ENCODE measurements around the gene TLCD2.
"Not testable (repeated sequence)": the region's sequence is repeated elsewhere in the genome, so short reads cannot be mapped to it uniquely, and the experiment has no call there.

The TLCD2 gene

DNA sequence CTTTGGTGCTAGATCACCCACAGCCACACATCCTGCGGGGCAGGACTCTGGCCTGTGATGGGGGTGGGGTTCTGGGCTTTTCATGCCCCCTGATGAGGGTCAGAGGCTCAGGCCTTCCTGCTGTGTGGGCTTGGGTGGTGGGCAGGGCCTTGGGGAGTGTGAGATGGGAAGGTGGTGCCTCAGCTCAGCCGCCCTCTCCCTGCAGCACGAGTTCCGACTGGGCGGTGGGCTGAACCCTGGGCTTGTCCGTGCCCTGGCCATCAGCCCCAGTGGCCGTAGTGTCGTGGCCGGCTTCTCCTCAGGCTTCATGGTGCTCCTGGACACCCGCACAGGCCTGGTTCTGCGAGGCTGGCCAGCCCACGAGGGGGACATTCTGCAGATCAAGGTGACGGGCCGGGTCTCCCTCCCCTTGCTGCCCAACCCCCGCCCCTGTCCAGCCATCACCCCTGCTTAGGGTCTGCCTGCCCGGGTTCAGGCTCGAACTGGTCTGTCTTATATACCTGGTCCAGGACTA lies 25.7 kb upstream of the TLCD2 start:
- DNase-seq (ENCODE audit: low read depth), result no peak

DNA sequence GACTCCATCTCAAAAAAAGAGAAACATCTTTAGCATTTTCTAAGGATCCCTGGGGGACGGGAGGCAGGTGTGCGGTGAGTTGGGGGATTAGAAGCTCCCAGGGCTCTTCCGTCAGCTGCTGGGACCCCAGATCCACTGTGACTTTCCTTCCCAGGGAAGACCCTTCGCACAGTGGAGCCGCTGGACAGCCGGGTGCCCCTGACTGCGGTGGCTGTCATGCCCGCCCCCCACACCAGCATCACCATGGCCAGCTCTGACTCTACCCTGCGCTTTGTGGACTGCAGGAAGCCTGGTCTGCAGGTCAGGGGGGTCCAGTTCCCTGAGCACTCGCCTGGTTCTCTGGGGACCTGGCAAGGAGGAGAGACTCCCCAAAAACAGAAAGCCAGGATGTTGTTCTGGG lies 25.2 kb upstream of the TLCD2 start:
- DNase-seq (ENCODE audit: low read depth), result no peak

DNA sequence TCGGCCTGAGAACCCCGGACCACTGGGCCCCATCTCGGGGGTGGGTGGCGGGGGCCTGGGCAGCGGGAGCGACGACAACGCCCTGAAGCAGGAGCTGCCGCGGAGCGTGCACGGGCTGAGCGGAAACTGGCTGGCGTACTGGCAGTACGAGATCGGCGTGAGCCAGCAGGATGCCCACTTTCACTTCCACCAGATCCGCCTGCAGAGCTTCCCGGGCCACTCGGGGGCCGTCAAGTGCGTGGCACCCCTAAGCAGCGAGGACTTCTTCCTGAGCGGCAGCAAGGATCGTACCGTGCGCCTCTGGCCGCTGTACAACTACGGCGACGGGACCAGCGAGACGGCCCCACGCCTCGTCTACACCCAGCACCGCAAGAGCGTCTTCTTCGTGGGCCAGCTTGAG lies 23.6 kb upstream of the TLCD2 start:
- no peak for DNase-seq (ENCODE audit: low read depth)

DNA sequence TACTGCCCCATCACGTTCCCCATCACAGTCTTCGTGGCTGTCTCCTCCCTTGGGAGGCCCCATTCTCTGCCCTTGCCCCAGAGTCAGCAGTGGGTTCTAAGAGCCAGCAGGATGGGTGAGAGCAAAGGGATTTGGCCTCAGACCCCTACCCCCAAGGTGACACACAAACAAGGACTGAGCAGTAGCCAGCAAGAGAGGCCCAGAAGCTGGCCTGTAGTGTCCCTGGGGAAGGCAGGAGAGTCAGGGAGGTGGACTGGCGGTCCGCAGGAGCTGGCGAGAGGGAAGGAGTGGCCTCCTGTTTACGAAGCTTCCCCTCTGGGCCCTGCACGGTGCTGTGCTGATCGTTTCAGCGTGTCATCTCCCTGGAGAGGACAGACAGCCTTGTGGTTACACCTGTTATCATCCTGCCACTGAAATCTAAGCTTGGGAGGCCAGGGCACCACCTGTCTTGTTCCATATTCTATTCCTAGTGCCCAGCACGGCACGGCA lies 22.7 kb upstream of the TLCD2 start:
- no peak for DNase-seq (ENCODE audit: low read depth)

DNA sequence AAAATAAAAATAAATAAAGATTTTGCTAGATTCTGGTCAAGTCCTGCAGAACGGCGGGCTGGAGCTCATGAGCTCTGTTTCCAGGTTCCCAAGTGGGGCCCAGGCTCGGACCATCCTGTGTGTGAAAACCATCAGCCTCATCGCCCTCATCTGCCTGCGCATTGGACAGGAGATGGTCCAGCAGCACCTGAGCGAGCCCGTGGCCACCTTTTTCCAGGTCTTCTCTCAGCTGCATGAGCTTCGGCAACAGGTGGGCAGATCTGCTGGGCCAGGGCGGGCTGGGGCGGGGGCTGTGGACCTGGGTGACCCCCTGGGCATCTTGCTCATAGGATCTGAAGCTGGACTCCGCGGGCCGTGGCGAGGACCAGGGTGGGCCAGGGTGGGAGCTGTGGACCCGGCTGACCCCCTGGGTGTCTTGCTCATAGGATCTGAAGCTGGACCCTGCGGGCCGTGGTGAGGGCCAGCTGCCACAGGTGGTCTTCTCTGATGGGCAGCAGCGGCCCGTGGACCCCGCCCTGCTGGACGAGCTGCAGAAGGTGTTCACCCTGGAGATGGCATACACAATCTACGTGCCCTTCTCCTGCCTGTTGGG lies 22.2 kb upstream of the TLCD2 start:
- no peak for DNase-seq (ENCODE audit: low read depth)

DNA sequence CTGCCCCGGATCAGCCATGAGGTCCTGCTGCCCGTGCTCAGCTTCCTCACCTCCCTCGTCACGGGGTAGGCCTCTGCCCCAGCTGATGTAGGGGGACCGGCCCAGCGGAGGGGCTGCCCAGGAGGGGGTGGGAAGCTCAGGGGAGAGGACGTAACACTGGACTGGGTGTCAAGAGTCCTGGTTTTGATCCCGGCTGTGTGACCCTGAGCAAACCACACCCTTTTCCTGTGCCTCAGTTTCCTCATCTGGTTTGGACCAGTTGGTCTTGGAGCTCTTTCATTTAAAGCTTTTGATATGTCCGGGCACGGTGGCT lies 21.0 kb upstream of the TLCD2 start:
- no peak for DNase-seq (ENCODE audit: low read depth)

DNA sequence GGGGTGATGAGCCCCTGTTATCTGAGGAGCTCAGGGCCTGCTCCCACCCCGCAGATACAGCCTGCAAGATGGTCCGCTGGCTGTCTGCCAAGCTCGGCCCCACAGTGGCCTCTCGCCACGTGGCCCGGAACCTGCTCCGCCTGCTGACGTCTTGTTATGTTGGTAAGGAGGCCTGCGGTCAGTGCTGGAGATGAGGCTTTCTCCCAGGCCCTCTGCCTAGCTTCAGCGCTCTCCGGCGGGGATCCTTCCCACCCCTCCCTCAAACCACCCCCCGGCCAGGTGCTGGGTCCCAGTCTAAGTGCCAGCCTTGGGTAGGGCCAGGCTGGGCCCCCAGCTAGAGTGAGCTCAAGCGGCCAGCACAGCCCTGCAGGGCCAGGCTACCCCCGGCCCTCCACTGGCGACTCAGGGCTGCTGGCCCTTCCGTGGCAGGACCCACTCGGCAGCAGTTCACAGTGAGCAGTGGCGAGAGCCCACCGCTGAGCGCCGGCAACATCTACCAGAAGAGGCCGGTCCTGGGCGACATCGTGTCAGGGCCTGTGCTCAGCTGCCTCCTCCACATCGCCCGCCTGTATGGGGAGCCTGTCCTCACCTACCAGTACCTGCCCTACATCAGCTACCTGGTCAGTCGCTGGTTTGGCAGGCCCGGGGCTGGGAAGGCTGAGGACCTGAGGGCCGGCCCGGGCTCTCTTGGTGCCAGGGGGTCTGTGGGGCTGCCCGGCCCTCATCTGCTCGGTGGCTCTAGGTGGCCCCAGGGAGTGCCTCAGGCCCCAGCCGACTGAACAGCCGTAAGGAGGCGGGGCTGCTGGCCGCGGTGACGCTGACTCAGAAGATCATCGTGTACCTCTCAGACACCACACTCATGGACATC lies 20.4 kb upstream of the TLCD2 start:
- DNase-seq (ENCODE audit: low read depth), result no peak

DNA sequence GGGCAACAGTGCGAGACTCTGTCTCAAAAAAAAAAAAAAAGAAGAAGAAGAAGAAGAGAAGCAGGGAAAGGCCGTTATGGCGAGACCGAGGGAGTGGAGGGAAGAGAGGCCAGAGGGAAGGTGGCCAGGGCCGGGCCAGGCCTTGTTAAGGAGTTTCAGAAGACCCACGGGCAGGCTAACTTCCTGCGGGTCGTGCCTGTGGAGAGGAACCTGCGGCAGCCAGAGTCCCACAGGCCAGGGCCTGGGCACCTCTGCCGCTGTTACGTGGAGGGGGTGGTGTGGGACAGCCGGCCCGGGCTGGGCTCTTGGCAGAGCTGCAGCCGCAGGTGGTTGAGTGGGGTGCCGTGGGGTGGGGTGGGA lies 19.8 kb upstream of the TLCD2 start:
- DNase-seq (ENCODE audit: low read depth), result no peak

DNA sequence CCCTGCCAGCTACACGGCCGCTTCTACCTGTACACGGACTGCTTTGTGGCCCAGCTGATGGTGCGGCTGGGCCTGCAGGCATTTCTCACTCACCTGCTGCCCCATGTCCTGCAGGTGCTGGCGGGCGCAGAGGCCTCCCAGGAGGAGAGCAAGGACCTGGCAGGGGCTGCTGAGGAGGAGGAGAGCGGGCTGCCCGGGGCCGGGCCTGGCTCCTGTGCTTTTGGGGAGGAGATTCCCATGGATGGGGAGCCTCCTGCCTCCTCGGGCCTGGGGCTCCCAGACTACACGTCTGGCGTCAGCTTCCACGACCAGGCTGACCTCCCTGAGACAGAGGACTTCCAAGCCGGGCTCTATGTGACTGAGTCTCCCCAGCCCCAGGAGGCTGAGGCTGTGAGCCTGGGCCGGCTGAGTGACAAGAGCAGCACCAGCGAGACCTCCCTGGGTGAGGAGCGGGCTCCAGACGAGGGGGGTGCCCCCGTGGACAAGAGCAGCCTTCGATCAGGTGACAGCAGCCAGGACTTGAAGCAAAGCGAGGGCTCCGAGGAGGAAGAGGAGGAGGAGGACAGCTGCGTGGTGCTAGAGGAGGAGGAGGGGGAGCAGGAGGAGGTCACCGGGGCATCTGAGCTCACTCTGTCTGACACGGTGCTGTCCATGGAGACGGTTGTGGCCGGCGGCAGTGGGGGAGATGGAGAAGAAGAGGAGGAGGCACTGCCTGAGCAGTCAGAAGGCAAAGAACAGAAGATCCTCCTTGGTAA lies 17.9 kb upstream of the TLCD2 start:
- no peak for DNase-seq (ENCODE audit: low read depth)

DNA sequence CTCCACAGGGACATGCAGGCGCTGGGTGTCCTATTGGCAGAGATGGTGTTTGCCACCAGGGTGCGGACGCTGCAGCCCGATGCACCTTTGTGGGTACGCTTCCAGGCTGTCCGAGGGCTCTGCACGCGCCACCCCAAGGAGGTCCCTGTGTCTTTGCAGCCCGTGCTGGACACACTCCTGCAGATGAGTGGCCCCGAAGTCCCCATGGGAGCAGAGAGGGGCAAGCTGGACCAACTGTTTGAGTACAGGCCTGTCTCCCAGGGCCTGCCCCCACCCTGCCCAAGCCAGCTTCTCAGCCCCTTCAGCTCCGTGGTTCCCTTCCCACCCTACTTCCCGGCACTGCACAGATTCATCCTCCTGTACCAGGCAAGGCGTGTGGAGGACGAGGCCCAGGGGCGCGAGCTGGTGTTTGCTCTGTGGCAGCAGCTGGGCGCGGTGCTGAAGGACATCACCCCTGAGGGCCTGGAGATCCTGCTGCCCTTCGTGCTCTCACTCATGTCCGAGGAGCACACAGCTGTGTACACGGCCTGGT lies 17.1 kb upstream of the TLCD2 start:
- DNase-seq (ENCODE audit: low read depth), result no peak

DNA sequence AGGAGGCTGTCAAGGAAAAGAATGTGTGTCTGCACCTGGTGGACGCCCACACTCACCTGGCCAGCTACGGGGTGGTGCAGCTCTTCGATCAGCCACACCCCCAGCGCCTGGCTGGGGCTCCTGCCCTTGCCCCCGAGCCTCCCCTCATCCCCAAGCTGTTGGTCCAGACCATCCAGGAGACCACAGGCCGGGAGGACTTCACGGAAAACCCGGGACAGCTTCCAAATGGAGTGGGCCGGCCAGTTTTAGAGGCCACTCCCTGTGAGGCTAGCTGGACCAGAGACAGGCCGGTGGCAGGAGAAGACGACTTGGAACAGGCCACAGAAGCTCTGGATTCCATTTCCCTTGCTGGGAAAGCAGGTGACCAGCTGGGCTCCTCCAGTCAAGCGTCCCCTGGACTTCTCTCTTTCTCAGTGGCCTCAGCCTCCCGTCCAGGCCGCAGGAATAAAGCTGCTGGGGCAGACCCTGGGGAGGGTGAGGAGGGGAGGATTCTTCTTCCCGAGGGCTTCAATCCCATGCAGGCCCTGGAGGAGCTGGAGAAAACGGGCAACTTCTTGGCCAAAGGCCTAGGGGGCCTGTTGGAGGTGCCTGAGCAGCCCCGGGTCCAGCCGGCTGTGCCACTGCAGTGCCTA lies 16.6 kb upstream of the TLCD2 start:
- no peak for DNase-seq (ENCODE audit: low read depth)

DNA sequence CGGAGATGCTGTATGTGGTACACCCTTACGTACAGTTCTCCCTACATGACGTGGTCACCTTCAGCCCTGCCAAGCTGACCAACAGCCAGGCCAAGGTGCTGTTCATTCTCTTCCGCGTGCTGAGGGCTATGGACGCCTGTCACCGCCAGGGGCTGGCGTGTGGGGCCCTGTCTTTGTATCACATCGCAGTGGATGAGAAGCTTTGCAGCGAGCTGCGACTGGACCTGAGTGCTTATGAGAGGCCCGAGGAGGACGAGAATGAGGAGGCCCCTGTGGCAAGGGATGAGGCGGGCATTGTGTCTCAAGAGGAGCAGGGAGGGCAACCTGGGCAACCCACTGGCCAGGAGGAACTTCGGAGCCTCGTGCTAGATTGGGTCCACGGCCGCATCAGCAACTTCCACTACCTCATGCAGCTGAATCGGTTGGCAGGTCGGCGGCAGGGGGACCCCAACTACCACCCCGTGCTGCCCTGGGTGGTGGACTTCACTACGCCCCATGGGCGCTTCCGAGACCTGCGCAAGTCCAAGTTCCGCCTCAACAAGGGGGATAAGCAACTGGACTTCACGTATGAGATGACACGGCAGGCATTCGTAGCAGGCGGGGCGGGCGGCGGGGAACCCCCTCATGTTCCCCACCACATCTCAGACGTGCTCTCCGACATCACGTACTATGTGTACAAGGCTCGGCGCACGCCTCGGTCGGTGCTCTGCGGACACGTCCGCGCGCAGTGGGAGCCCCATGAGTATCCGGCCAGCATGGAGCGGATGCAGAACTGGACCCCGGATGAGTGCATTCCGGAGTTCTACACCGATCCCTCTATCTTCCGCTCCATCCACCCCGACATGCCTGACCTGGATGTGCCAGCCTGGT lies 15.7 kb upstream of the TLCD2 start:
- no peak for DNase-seq (ENCODE audit: low read depth)

DNA sequence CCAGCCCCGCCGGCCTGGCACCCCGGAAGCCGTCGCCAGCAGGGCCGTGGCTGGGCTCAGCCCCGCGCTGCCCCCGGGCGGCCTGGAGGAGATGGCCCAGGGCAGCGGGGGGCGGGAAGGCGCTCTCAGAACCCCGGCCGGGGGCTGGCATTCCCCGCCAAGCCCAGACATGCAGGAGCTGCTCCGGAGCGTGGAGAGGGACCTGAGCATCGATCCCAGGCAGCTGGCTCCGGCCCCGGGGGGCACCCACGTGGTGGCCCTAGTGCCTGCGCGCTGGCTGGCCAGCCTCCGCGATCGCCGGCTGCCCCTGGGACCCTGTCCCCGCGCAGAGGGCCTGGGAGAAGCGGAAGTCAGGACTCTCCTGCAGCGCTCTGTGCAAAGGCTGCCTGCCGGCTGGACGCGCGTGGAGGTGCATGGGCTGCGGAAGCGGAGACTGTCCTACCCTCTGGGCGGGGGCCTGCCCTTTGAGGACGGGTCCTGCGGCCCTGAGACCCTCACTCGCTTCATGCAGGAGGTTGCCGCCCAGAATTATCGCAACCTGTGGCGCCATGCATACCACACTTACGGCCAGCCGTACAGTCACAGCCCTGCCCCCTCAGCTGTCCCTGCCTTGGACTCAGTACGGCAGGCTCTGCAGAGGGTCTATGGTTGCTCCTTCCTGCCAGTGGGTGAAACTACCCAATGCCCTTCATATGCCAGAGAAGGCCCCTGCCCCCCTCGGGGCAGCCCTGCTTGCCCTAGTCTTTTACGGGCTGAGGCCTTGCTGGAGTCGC lies 14.9 kb upstream of the TLCD2 start:
- DNase-seq (ENCODE audit: low read depth), result no peak

DNA sequence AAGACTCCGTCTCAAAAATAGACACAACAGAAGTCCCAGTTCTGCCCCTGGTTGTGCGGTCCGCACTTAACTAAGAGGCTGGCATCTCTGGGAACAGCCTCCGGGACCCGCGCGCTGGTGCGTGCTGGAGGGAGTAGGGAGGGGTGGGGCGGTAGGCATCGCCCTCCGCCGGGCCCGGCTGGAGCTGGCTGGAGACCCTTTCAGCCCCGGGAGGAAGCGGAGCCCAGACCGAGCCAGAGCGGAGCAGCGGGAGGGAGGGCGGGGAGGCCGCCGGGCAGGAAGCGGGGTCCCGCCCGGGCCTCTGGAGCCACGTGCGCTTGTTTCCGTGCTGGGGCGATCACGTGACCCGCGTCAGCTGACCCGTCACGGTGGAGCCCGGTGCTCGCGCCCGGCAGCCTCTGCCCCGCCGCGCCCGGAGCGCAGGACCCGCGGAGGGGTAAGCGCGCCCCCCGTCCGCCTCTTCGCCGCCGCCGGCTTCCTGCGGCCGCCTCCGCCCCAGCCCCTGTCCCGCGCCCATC lies 14.2 kb upstream of the TLCD2 start, which contains the start of gene WDR81:
Gene WDR81, plus strand, starts transcription at position 354 of the 518 bp plus-strand sequence. CDS start 256 bp downstream, outside the sequence.
- DNase-seq (ENCODE audit: low read depth), result peak; percentile 87

DNA sequence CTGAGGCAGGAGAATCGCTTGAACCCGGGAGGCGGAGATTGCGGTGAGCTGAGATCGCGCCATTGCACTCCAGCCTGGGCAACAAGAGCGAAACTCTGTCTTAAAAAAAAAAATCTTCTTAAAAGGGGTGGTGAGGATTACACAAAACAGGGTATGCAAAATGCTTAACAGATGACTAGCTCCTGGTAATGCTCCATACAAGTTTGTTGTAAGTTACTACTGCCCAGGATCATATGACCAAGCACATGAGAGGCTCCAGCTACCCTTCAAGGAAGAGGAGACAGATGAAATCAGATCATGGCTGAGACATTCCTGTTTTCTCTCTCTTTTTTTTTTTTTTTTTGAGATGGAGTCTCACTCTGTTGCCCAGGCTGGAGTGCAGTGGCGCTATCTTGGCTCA lies 11.8 kb upstream of the TLCD2 start:
- DNase-seq (ENCODE audit: low read depth), result not testable (repeated sequence)

DNA sequence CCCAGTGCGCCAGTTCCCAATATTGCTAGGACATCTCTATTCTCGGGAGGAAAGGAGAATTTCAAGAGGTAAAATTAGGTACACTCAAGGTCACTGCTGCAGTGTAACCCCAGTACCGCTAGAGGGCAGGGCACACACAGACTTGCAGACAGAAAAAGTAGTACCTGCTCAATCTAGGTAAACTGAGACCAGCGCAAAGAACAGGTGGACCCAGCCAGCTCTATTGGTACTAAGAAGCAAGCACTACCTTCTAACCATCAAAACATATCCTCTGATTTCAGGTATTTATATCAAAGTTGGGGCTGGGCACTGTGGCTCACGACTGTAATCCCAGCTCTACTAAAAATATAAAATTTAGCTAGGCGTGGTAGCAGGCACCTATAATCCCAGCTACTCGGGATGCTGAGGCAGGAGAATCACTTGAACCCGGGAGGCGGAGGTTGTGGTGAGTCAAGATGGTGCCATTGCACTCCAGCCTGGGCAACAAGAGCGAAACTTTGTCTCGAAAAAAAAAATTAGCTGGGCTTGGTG lies 10.7 kb upstream of the TLCD2 start:
- peak; percentile 56 for DNase-seq (ENCODE audit: low read depth)

DNA sequence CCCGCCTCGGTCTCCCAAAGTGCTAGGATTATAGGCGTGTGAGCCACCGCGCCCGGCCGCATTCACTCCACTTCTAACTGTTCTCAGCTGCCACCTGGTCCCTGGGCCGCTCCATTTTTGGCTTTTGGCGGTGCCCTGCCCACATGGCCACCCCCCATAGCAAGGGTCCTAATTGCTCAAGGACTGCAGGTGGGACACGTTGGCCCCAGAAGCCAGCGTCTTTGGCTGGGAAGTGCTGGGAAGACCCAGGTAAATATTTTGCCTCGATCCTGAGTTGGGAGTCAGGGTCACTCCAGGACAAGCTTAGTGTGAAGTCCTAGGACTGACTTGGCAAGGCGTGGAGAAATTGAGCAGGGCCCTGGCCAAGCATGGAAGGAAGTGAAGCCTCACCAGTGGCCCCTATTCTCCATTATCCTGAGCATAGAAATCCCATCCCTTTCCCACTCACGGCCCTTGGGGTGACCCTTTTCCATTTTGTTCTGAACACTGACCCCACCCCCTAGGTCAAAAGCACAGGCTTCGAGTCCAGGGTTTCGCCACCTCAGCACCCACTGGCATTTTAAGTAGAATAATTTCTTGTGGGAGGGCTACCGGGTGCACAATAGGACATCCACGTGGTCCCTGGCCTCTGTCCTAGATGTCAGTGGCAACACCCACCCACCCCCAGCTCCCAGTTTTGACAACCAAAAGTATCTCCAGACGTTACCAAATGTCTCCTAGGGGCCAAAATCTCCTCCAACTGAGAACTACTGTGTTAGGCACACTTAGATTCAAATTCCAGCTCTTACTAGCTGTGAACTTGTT lies 8.4 kb upstream of the TLCD2 start:
- DNase-seq (ENCODE audit: low read depth), result no peak

DNA sequence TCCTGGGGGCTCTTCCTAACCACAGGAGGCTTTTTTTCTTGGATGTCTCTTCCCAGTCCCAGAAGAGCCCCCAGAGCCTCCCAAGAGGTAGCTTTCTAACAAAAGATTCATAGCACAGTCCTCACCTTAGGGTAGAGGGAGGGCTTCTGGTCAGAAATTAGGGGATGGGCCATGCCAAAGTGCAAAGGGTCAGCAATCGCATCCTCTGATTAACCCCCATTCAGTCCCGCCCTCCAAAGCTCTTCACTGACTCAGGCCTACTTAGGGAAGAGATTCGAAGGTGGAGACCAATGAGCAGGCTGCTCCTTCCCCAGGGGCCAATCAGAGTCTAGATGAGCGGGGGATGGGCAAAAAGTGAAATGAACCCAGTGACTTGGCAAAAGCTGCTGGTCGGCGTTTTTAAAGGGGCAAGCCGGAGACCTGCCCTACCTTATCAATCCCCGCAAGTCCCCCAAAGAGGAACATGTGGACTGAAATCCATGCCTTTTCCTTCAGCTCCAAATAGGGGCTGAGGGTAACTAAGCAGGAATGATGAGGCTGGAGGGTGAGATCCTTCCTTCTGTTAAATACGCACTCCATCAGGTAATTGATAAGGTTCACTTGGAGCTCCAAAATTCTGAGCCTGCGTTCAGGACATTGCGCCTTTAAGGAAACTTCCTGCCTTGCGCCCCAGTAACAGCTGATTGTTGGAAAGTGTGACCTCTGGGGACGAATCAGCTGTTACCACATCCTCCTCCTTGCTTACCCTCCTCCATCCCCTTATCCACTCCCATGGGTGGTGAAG lies 6.9 kb upstream of the TLCD2 start:
- peak; percentile 78 for DNase-seq (ENCODE audit: low read depth)
